Fibroblast of lung (primary cell): ENCODE data around the gene ORC3. TPM values are rescaled to one million over a fixed set of nuclear protein-coding genes. Genes with fewer than 3 reads are reported as not detected.

ENCODE experiments used
- DNase-seq, 2 donors: peaks; one replicate each; pipeline versions ENCODE4 v3.0.0 to v3.0.0-alpha.2; 2010; ENCODE audit warnings: low read depth in 2 of 2
- H2AFZ ChIP-seq: 2 replicates; pipeline ENCODE4 v1.5.1; 2012; ENCODE audit warnings: low read length, control low read depth, inconsistent platforms
- H3K27ac ChIP-seq: 2 replicates; pipeline ENCODE4 v1.5.1; 2011; ENCODE audit warnings: low read length, control low read depth; ENCODE audit not compliant: insufficient read depth
- H3K27me3 ChIP-seq: 2 replicates; pipeline ENCODE4 v1.5.1; 2011; ENCODE audit warnings: mild to moderate bottlenecking, low read length; ENCODE audit not compliant: control insufficient read depth, insufficient read depth
- H3K36me3 ChIP-seq: 2 replicates; pipeline ENCODE4 v1.5.1; 2011; ENCODE audit warnings: low read length; ENCODE audit not compliant: control insufficient read depth, insufficient read depth
- H3K4me1 ChIP-seq: 2 replicates; pipeline ENCODE4 v1.5.1; 2011; ENCODE audit warnings: low read length; ENCODE audit not compliant: control insufficient read depth, insufficient read depth; ENCODE audit errors: extremely low read depth
- H3K4me2 ChIP-seq: 2 replicates; pipeline ENCODE4 v1.5.1; 2011; ENCODE audit warnings: low read length, control low read depth; ENCODE audit not compliant: insufficient read depth; ENCODE audit errors: extremely low read depth
- H3K4me3 ChIP-seq, 4 experiments: fragments of 200-600 bp in 1 of 4; sonication (generic) in 1 of 4; replicated peaks in 1 of 4; 2 replicates each; pipeline ENCODE4 v1.5.1; 2011 to 2016; ENCODE audit warnings: low read length in 4 of 4, low read depth in 3 of 4, mild to moderate bottlenecking in 3 of 4, control low read depth in 2 of 4, inconsistent platforms in 1 of 4, mixed read lengths in 1 of 4; ENCODE audit not compliant: insufficient read depth in 1 of 4; ENCODE audit errors: control extremely low read depth in 1 of 4
- H3K79me2 ChIP-seq: 2 replicates; pipeline ENCODE4 v1.5.1; 2012; ENCODE audit warnings: mild to moderate bottlenecking, low read length, inconsistent platforms; ENCODE audit not compliant: control insufficient read depth, insufficient read depth
- H3K9ac ChIP-seq: 2 replicates; pipeline ENCODE4 v1.5.1; 2011; ENCODE audit warnings: mild to moderate bottlenecking, low read length, control low read depth; ENCODE audit not compliant: insufficient read depth
- H3K9me3 ChIP-seq: 2 replicates; pipeline ENCODE4 v1.5.1; 2012; ENCODE audit warnings: low read depth, low read length; ENCODE audit not compliant: control insufficient read depth, insufficient read depth
- H4K20me1 ChIP-seq: 2 replicates; pipeline ENCODE4 v1.5.1; 2011; ENCODE audit warnings: low read length; ENCODE audit not compliant: control insufficient read depth, insufficient read depth; ENCODE audit errors: extremely low read depth
- EZH2 ChIP-seq: IDR thresholded peaks from 2 replicates; pipeline ENCODE4 v1.5.1; 2012; ENCODE audit warnings: low read length, control low read depth, mild to moderate bottlenecking; ENCODE audit errors: missing control alignments
- polyA plus RNA-seq, 2 donors: library from polyadenylated mRNA; depleted of rRNA in 1 of 2; stranded (reverse) in 1 of 2; unstranded in 1 of 2; fragments of >200 nt; gene quantifications; 2 replicates each; pipeline ENCODE4 v1.2.1, GENCODE V29; 2011 to 2012; ENCODE audit warnings: missing spikeins in 1 of 2
- total RNA-seq: library from RNA; depleted of rRNA; stranded (reverse); fragments of >200 nt; gene quantifications from 2 replicates; pipeline ENCODE4 v1.2.1, GENCODE V29; 2014
- TF ChIP-seq, protein P1 (sequence below), 2 donors: IDR thresholded peaks in 1 of 2; conservative IDR thresholded peaks in 1 of 2; 1 replicate in 1 of 2; 2 replicates in 1 of 2; pipeline ENCODE4 v1.5.1; 2011 to 2012; ENCODE audit warnings: low read length in 2 of 2, control low read depth in 1 of 2, inconsistent platforms in 1 of 2, low read depth in 1 of 2, mild to moderate bottlenecking in 1 of 2

Gene ORC3
- total and polyA plus RNA-seq, 2 donors (not counting 1 experiment from before 2014, with no cell fraction given) = 23.8 to 37.9 TPM

DNA sequence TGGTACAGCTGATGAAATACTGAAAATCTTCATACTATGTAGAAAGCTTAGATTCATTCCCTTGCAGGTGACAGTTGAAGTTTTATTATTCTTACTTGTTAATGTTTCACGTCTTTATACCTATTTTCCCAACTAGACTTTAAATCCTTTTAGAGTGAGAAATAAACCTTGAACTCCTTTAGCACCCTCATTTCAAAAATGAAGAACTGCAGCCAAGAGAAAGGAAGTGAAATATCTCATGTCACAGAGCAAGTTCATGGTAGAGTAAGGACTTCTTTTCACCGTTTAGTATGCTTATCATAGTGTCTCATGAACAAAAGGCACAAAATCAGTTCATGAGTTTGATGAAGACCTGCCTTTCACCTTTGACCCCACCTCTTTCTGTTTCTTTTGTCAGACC is 38.5 kb downstream of the ORC3 start:
- Histone ChIP-seq H3K27ac (no peak overlapping the region), H3K9me3 (no peaks in the 10 kb centered on the region), H3K36me3 (no peaks in the 10 kb centered on the region), H3K79me2 (no peaks in the 10 kb centered on the region), H3K4me2 (no peak overlapping the region), H3K4me3 (no peak overlapping the region), H4K20me1 (no peaks in the 10 kb centered on the region), H2AFZ (no peak overlapping the region), H3K9ac (no peak overlapping the region), H3K4me1 (peaks cover 3% of the 10 kb centered on the region), H3K27me3 (no peaks in the 10 kb centered on the region)
- TF ChIP-seq, protein P1, sequence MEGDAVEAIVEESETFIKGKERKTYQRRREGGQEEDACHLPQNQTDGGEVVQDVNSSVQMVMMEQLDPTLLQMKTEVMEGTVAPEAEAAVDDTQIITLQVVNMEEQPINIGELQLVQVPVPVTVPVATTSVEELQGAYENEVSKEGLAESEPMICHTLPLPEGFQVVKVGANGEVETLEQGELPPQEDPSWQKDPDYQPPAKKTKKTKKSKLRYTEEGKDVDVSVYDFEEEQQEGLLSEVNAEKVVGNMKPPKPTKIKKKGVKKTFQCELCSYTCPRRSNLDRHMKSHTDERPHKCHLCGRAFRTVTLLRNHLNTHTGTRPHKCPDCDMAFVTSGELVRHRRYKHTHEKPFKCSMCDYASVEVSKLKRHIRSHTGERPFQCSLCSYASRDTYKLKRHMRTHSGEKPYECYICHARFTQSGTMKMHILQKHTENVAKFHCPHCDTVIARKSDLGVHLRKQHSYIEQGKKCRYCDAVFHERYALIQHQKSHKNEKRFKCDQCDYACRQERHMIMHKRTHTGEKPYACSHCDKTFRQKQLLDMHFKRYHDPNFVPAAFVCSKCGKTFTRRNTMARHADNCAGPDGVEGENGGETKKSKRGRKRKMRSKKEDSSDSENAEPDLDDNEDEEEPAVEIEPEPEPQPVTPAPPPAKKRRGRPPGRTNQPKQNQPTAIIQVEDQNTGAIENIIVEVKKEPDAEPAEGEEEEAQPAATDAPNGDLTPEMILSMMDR (conservative IDR thresholded peaks at IDR 0.05 in 1 of 2, IDR thresholded peaks at IDR 0.05 in 1 of 2; ENCODE audit: low read depth in 1 of 2, low read length in 2 of 2) = no peak
- TF ChIP-seq EZH2 = no peak
- no peak for DNase-seq

DNA sequence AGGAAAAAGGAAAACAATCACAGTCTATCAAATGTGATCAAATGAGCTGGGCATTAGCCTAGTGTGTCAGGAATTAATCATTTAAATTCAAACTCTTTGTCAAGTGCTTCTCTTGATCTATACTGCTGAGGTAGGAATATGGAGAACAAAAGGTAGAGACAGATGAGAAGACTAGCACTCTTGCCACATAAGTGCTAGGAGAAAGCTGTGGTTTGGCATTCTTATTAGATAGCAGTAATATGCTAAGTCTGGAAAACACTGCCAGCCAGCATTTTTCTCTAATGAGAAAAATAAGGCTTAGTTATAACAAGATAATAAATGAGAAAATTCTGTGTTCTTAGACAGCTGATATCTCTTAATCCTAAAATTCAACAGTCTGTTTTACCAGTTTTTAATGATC is 38.9 kb downstream of the ORC3 start:
- Histone ChIP-seq H3K36me3 (no peaks in the 10 kb centered on the region), H3K4me1 (peaks cover 3% of the 10 kb centered on the region), H3K27me3 (no peaks in the 10 kb centered on the region), H3K9ac (no peak overlapping the region), H3K4me3 (no peak overlapping the region), H3K9me3 (no peaks in the 10 kb centered on the region), H2AFZ (no peak overlapping the region), H4K20me1 (no peaks in the 10 kb centered on the region), H3K79me2 (no peaks in the 10 kb centered on the region), H3K27ac (no peak overlapping the region), H3K4me2 (no peak overlapping the region)
- TF ChIP-seq, protein P1 (conservative IDR thresholded peaks at IDR 0.05 in 1 of 2, IDR thresholded peaks at IDR 0.05 in 1 of 2; ENCODE audit: low read depth in 1 of 2, low read length in 2 of 2) = no peak
- no peak for TF ChIP-seq EZH2
- peak; percentile 28 to 75 for DNase-seq

DNA sequence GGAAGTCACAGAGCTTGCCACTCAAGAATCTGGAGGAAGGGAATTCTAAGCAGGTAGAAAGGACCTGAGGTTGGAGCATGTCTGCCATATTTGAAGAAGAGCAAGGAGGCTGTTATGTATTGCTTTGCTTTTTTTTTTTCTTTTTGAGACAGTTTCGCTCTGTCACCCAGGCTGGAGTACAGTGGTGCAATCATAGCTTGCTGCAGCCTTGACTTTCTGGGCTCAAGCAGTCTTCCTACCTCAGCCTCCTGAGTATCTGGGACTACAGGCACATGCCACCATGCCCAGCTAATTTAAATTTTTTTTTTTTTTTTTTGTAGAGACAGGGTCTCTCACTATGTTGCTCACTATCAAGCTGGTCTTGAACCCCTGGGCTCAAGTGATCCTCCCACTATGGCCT is 40.8 kb downstream of the ORC3 start:
- Histone ChIP-seq H3K9me3 (no peaks in the 10 kb centered on the region), H3K4me3 (no peak overlapping the region), H3K79me2 (no peaks in the 10 kb centered on the region), H3K4me1 (peaks cover 3% of the 10 kb centered on the region), H2AFZ (no peak overlapping the region), H3K4me2 (no peak overlapping the region), H3K27ac (no peak overlapping the region), H3K9ac (no peak overlapping the region), H3K36me3 (no peaks in the 10 kb centered on the region), H4K20me1 (no peaks in the 10 kb centered on the region), H3K27me3 (no peaks in the 10 kb centered on the region)
- TF ChIP-seq, protein P1 (conservative IDR thresholded peaks at IDR 0.05 in 1 of 2, IDR thresholded peaks at IDR 0.05 in 1 of 2; ENCODE audit: low read depth in 1 of 2, low read length in 2 of 2) = no peak
- TF ChIP-seq EZH2 = no peak
- no peak for DNase-seq
